Ovary (tissue), 3 donors: ENCODE measurements around the gene ILKAP.

ENCODE experiments used
- POLR2A ChIP-seq: fragments of 450-650 bp; IDR thresholded peaks from one replicate; pipeline ENCODE4 v1.6.1; 2017; ENCODE audit warnings: antibody characterized with exemption, mild to moderate bottlenecking, moderate library complexity
- TF ChIP-seq, protein P1 (sequence below), 3 donors: fragments of 450-650 bp in 2 of 3; fragments of 200-600 bp in 1 of 3; IDR thresholded peaks; one replicate each; pipeline versions ENCODE4 v1.5.1 to v1.8.0; 2016 to 2022; ENCODE audit warnings: antibody characterized with exemption in 3 of 3, mild to moderate bottlenecking in 1 of 3
- donor health status: DM: no; HTN: no; CAD: no.

DNA sequence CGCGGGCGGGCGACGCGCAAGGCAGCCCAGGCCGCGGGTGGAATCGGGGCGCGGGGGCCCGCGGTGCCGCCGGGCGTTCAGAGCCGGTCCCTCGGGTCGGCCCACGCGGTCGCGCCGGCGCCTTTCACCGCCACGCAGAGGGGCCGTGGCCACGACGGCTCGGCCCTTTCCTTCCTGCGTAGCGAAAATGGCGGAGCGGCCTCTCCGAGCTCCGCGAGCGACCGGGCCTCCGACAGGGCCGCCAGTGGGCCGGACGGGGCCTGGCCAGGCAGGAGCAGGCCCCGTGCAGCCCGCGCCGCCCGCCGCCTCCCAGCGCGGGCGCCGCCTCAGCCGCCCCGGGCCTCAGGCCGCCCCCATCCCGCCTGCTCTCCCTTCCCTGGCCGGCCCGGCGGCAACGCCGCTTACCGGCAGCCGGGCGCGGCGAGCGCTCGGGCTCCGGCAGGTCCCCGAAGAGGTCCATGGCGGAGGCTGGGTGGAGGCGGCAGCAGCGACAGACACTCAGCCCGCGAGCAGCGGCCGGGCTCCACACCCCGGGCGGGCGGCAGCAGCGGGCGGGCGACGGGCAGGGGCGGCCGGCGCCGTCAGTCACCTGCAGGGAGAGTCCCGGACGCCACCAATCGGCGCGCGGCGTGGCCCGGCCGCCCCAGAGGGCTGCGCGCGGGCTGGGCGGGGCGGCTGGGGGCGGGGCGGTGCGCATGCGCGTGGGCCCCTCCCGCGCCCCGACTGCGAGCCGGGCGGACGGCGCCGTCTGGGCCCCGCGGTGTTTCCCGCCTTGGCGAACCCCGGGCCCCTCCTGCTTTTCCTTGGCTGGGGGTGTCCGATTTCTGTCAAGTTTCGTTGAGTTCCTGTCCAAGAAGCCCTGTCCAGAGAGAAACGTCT is at the start of gene ILKAP:
- TF ChIP-seq, protein P1, sequence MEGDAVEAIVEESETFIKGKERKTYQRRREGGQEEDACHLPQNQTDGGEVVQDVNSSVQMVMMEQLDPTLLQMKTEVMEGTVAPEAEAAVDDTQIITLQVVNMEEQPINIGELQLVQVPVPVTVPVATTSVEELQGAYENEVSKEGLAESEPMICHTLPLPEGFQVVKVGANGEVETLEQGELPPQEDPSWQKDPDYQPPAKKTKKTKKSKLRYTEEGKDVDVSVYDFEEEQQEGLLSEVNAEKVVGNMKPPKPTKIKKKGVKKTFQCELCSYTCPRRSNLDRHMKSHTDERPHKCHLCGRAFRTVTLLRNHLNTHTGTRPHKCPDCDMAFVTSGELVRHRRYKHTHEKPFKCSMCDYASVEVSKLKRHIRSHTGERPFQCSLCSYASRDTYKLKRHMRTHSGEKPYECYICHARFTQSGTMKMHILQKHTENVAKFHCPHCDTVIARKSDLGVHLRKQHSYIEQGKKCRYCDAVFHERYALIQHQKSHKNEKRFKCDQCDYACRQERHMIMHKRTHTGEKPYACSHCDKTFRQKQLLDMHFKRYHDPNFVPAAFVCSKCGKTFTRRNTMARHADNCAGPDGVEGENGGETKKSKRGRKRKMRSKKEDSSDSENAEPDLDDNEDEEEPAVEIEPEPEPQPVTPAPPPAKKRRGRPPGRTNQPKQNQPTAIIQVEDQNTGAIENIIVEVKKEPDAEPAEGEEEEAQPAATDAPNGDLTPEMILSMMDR (IDR thresholded peaks at IDR 0.05) = no peak
- TF ChIP-seq POLR2A = peak; percentile 68
